ENCODE measurements around the gene HOXB9. TPM values are rescaled to one million over a fixed set of nuclear protein-coding genes. Genes with fewer than 3 reads are reported as not detected.

HOXB9 gene
- total RNA-seq, 1 donor from 2014 or later, result 70.1 TPM

DNA sequence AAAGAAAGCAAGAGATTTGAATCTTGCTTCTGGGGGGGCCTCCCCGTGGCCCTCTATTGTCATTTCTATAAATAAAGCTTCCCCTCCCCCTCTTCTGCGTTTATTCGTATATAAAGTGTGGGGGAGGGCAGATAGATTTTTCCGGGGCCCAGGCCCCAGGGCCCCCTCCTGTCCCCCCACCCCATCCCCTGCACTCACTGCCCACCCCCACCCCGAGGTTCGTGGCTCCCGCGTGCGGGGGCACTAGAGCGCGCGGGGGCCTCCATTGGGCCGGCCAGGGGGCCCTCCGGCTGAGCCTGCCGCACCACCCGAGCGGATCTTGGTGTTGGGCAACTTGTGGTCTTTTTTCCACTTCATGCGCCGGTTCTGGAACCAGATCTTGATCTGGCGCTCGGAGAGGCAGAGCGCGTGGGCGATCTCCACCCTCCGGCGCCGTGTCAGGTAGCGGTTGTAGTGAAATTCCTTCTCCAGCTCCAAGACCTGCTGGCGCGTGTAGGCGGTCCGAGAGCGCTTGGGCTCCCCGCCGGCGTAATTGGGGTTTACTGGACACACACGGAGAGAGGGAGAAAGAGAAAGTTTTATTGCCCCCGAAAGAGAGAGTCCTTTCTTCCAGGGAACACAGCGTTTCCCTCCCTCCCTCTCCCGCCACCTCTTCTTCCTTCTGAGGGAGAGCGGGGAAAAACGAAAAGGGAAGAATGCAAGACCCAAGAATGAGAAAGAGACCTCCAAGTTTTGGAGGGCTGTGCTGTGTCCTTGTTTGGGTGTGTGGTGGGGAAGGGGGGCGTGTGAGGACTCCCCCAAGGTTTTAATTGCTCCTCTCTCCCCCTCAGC, 49.5 kb downstream of the HOXB9 start:
- Histone ChIP-seq H3K27me3 (ENCODE audit: control insufficient read depth, insufficient read depth, low read length) (no peaks in the 10 kb centered on the region), H3K4me3 (ENCODE audit: low read depth, low read length) (peak overlapping the region; percentile 68), H3K36me3 (ENCODE audit: control insufficient read depth, insufficient read depth, low read length) (peaks cover 3% of the 10 kb centered on the region)
- DNase-seq (ENCODE audit: low read depth), result no peak
- TF ChIP-seq, protein P1, sequence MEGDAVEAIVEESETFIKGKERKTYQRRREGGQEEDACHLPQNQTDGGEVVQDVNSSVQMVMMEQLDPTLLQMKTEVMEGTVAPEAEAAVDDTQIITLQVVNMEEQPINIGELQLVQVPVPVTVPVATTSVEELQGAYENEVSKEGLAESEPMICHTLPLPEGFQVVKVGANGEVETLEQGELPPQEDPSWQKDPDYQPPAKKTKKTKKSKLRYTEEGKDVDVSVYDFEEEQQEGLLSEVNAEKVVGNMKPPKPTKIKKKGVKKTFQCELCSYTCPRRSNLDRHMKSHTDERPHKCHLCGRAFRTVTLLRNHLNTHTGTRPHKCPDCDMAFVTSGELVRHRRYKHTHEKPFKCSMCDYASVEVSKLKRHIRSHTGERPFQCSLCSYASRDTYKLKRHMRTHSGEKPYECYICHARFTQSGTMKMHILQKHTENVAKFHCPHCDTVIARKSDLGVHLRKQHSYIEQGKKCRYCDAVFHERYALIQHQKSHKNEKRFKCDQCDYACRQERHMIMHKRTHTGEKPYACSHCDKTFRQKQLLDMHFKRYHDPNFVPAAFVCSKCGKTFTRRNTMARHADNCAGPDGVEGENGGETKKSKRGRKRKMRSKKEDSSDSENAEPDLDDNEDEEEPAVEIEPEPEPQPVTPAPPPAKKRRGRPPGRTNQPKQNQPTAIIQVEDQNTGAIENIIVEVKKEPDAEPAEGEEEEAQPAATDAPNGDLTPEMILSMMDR (IDR thresholded peaks at IDR 0.05; ENCODE audit: insufficient read depth, low read length, poor library complexity, severe bottlenecking), result no peak

DNA sequence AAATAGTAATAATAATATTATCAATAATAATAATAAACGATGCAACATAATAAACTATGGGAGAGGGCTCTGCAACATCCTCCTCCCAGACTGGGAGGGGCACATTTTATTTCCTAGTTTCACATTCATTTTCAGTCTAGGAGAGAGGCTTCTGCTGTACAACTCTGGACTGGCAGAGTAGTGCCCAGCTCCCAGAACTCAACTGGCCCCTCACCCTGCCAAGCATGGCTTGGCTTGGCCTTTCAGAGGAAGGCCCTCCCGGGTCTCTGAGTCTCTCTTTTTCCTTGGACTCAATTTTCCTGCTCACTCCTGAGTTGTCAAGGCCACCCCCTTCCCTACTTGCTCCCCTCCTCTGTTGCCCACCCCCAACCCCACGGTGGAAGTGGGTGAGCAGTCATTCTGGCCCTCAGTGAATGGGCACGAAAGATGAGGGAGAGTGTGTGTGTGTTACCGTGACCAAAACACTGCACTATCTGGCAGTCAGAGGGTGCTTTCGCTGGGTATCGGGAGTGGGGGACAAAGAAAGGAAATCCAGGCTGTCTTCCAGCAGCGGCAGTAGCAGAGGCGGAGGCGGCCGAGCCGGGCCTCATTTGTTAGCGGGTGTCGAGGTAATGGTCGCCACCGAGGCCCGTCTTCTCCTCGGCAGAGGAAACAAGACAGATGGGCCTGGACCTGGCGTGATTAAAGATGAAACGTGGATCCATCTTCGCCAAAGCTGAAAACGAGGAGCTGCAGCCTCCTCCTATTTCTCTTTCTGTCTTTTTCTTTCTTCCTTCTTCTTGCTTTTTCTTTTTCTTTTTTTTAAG, 50.3 kb downstream of the HOXB9 start:
- no peak for DNase-seq (ENCODE audit: low read depth)
- TF ChIP-seq, protein P1 (IDR thresholded peaks at IDR 0.05; ENCODE audit: insufficient read depth, low read length, poor library complexity, severe bottlenecking), result no peak
- H3K27me3 ChIP-seq (ENCODE audit: control insufficient read depth, insufficient read depth, low read length), result no peaks in the 10 kb centered on the region
- H3K4me3 ChIP-seq (ENCODE audit: low read depth, low read length), result peak overlapping the region; percentile 68
- H3K36me3 ChIP-seq (ENCODE audit: control insufficient read depth, insufficient read depth, low read length), result peaks cover 3% of the 10 kb centered on the region

DNA sequence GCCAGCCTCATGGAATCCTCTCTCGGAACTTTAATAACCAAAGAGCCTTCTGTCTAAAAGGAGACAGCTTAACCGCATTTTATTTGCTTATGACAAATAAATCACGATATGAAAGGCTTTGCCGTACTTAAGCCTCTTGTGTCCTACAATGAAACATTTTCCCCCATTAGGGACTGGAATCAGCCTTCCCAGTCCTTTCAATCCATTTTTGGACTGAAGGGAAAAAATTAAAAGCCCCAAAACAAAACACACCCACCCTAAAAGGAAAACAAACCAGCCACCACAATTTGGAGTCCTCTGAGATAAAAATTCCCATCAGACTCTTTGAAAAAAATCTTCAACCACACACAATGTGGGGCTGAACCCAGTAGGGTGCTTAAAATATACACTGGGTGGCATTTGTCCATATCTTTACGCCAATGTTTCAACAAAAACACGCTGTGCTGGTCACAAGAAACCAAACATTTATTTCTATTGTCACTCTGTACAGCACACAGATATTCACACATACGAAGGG, 51.0 kb downstream of the HOXB9 start:
- H3K27me3 ChIP-seq (ENCODE audit: control insufficient read depth, insufficient read depth, low read length), result no peaks in the 10 kb centered on the region
- peak overlapping the region; percentile 27 for H3K4me3 ChIP-seq (ENCODE audit: low read depth, low read length)
- TF ChIP-seq, protein P1 (IDR thresholded peaks at IDR 0.05; ENCODE audit: insufficient read depth, low read length, poor library complexity, severe bottlenecking), result no peak
- H3K36me3 ChIP-seq (ENCODE audit: control insufficient read depth, insufficient read depth, low read length), result peaks cover 3% of the 10 kb centered on the region
- no peak for DNase-seq (ENCODE audit: low read depth)

DNA sequence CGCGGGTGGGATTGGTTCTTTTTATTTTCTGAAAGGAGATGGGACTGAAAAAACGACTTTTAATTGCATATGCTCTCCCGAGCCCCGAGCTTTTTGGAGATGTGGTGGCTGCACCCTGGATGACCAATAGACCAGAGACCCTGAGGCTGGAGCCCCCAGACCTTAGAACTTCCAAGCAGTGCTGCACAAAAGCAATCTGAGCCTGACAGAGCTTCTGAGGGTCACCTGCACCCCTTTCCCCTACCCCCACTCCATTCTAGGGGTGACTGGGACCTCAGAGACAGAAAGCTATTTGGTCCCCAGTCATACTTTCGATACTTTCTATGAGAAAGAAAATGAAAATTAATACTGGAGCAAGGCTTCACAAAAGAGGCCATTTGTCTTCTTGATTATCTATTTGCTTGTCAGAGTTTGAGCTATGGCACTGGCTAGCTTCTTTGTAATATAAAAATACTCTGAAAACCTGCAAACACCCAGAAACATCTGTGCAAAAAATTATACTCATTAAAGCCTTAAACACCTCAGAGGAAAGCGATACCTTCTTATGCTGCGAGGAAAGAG, 51.6 kb downstream of the HOXB9 start:
- no peak for DNase-seq (ENCODE audit: low read depth)
- TF ChIP-seq, protein P1 (IDR thresholded peaks at IDR 0.05; ENCODE audit: insufficient read depth, low read length, poor library complexity, severe bottlenecking), result no peak
- Histone ChIP-seq H3K4me3 (ENCODE audit: low read depth, low read length) (peak overlapping the region; percentile 27), H3K27me3 (ENCODE audit: control insufficient read depth, insufficient read depth, low read length) (no peaks in the 10 kb centered on the region), H3K36me3 (ENCODE audit: control insufficient read depth, insufficient read depth, low read length) (peaks cover 3% of the 10 kb centered on the region)

DNA sequence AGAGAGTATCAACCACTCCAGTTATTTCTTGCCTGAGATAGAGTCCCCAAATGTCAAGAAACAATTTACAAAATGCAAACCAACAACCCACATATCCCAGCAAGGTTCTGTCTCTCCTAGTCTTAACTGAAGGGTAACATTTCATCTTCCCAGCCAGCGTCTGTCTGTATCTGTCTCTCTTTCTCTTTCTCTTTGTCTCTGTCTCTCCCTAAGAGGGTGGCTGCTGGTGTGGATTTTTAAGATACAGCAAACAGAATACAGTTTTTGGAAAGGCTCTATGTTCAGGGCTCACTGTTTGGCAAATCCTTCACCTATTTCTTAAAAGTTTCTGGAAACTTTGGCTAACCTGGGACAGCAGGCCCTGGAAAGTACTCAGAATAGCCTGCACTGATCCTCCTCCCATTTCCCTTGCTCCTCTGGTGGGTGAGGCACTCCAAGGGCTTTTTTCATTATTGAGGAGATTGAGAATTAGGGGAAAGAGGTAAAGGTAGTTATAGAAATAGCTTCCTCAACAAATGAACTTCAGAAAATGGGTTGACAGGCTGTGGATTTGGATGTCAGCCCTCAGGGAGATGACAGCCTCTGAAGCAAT, 54.2 kb downstream of the HOXB9 start:
- no peaks in the 10 kb centered on the region for H3K36me3 ChIP-seq (ENCODE audit: control insufficient read depth, insufficient read depth, low read length)
- H3K4me3 ChIP-seq (ENCODE audit: low read depth, low read length), result peak overlapping the region; percentile 26
- H3K27me3 ChIP-seq (ENCODE audit: control insufficient read depth, insufficient read depth, low read length), result no peaks in the 10 kb centered on the region
- TF ChIP-seq, protein P1 (IDR thresholded peaks at IDR 0.05; ENCODE audit: insufficient read depth, low read length, poor library complexity, severe bottlenecking), result no peak
- DNase-seq (ENCODE audit: low read depth), result no peak

Other genes with a start within 250 kb of the HOXB9 start
- 3.6 and 5.6 TPM in 2 replicates for gene SKAP1, start 196.1 kb downstream of the HOXB9 start, total RNA-seq
- gene HOXB1, start 95.3 kb downstream of the HOXB9 start, total RNA-seq, result not detected in 2 replicates
- 15.2 and 24.6 TPM in 2 replicates for gene HOXB2, start 81.2 kb downstream of the HOXB9 start, total RNA-seq
- gene HOXB4, start 48.0 kb downstream of the HOXB9 start, total RNA-seq, result 3.6 and 4.4 TPM in 2 replicates
- gene HOXB3, start 36.1 kb downstream of the HOXB9 start, total RNA-seq, result 24.0 and 31.1 TPM in 2 replicates
- 3.6 and 3.8 TPM in 2 replicates for gene HOXB5, start 32.6 kb downstream of the HOXB9 start, total RNA-seq
- gene HOXB6, start 21.4 kb downstream of the HOXB9 start, total RNA-seq, result 29.8 and 30.7 TPM in 2 replicates
- gene HOXB7, start 15.3 kb downstream of the HOXB9 start, total RNA-seq, result 26.3 and 27.2 TPM in 2 replicates
- 7.2 and 7.5 TPM in 2 replicates for gene HOXB8, start 11.1 kb downstream of the HOXB9 start, total RNA-seq
- gene PRAC1, start 96.2 kb upstream of the HOXB9 start, total RNA-seq, result not detected in 2 replicates
- gene PRAC2, start 96.8 kb upstream of the HOXB9 start, total RNA-seq, result not detected in 2 replicates
- gene HOXB13, start 102.4 kb upstream of the HOXB9 start, total RNA-seq, result not detected in 2 replicates
- gene TTLL6, start 190.9 kb upstream of the HOXB9 start, total RNA-seq, result not detected in 2 replicates
- gene CALCOCO2, start 204.7 kb upstream of the HOXB9 start, total RNA-seq, result 33.3 and 45.1 TPM in 2 replicates

Measured in kidney epithelial cell (primary cell).